K562 (cell line): Measurements from ENCODE around the gene KCNC3. TPM values are rescaled to one million over a fixed set of nuclear protein-coding genes. Genes with fewer than 3 reads are reported as not detected.

Experiments used
- ARNT ChIP-seq, 2 experiments: fragments of 450-650 bp; IDR thresholded peaks; 2 replicates each; pipeline ENCODE4 v1.6.1; 2016; ENCODE audit warnings: mild to moderate bottlenecking in 1 of 2
- CBX3 ChIP-seq, 2 experiments: IDR thresholded peaks; 1 replicate in 1 of 2; 2 replicates in 1 of 2; pipeline ENCODE4 v1.6.1; 2012; ENCODE audit warnings: inconsistent platforms in 2 of 2, low read length in 2 of 2, borderline replicate concordance in 1 of 2, control low read depth in 1 of 2
- HDAC6 ChIP-seq: IDR thresholded peaks from 2 replicates; pipeline ENCODE4 v1.6.1; 2012; ENCODE audit warnings: low read depth, mild to moderate bottlenecking, control low read depth, inconsistent platforms, low read length, moderate library complexity
- MCM7 ChIP-seq, 2 experiments: fragments of 450-650 bp; IDR thresholded peaks; 2 replicates each; pipeline ENCODE4 v1.6.1; 2016 to 2018
- NRF1 ChIP-seq, 2 experiments: fragments of 450-650 bp; IDR thresholded peaks in 1 of 2; conservative IDR thresholded peaks in 1 of 2; 2 replicates each; pipeline ENCODE4 v1.6.1; 2014; ENCODE audit warnings: mild to moderate bottlenecking in 2 of 2
- SIN3B ChIP-seq: fragments of 450-650 bp; IDR thresholded peaks from 2 replicates; pipeline ENCODE4 v1.6.1; 2017; ENCODE audit warnings: low read depth, mild to moderate bottlenecking, moderate library complexity
- polyA plus RNA-seq, 8 experiments: library from polyadenylated mRNA; depleted of rRNA in 4 of 8; stranded (reverse) in 5 of 8; unstranded in 3 of 8; fragments of >200 nt; fragmentation: Nextera tagmentation in 2 of 8; fragmentation: Illumina TruSeq in 1 of 8; extraction: Ambion mirVana in 2 of 8; extraction: Trizol in 1 of 8; gene quantifications; 2 replicates each; pipeline versions ENCODE4 v1.2.1 to v1.2.3, GENCODE V29; 2011 to 2014; ENCODE audit warnings: inconsistent platforms in 1 of 8, missing spikeins in 1 of 8
- total RNA-seq, 7 experiments: library from RNA; depleted of rRNA in 6 of 7; stranded (reverse); fragments of >200 nt in 6 of 7; fragmentation: Illumina TruSeq in 2 of 7; extraction: Trizol in 2 of 7; gene quantifications; 2 replicates each; pipeline versions ENCODE4 v1.2.1 to v1.2.3, GENCODE V29; 2011 to 2021; ENCODE audit warnings: low replicate concordance in 1 of 7
- TF ChIP-seq, protein P1 (sequence below), 2 experiments: fragments of 450-650 bp; IDR thresholded peaks; 2 replicates each; pipeline ENCODE4 v1.6.1; 2018; ENCODE audit warnings: mild to moderate bottlenecking in 2 of 2, low read depth in 1 of 2; ENCODE audit not compliant: partially characterized antibody in 2 of 2
- TF ChIP-seq, protein P2 (sequence below): fragments of 450-650 bp; conservative IDR thresholded peaks from 2 replicates; pipeline ENCODE4 v1.6.1; 2016; ENCODE audit warnings: missing genetic modification characterization, low read depth, mild to moderate bottlenecking, missing compliant biosample characterization, moderate library complexity
- TF ChIP-seq, protein P3 (sequence below), 3 experiments: fragments of 200-800 bp in 1 of 3; sonication (Bioruptor generic) in 1 of 3; sonication (generic) in 1 of 3; formaldehyde crosslinking in 1 of 3; IDR thresholded peaks; 2 replicates each; pipeline versions ENCODE4 v1.6.1 to v1.8.0; 2016 to 2022; ENCODE audit warnings: mild to moderate bottlenecking in 2 of 3, missing compliant biosample characterization in 2 of 3, missing genetic modification characterization in 2 of 3, missing genetic modification reagents in 1 of 3
- TF ChIP-seq, protein P4 (sequence below): fragments of 450-650 bp; formaldehyde crosslinking; IDR thresholded peaks from 2 replicates; pipeline ENCODE4 v1.4.0; 2020; ENCODE audit warnings: mild to moderate bottlenecking, moderate library complexity
- TF ChIP-seq, protein P5 (sequence below), 2 experiments: fragments of 450-650 bp; conservative IDR thresholded peaks; 2 replicates each; pipeline ENCODE4 v1.6.1; 2017; ENCODE audit warnings: mild to moderate bottlenecking in 2 of 2, moderate library complexity in 2 of 2

The KCNC3 gene
- total and polyA plus RNA-seq, 9 of the 15 experiments (the other 6 are each of a cell fraction or from before 2014, with no cell fraction given) = 0.03 to 26.2 (median 2.0) TPM

DNA sequence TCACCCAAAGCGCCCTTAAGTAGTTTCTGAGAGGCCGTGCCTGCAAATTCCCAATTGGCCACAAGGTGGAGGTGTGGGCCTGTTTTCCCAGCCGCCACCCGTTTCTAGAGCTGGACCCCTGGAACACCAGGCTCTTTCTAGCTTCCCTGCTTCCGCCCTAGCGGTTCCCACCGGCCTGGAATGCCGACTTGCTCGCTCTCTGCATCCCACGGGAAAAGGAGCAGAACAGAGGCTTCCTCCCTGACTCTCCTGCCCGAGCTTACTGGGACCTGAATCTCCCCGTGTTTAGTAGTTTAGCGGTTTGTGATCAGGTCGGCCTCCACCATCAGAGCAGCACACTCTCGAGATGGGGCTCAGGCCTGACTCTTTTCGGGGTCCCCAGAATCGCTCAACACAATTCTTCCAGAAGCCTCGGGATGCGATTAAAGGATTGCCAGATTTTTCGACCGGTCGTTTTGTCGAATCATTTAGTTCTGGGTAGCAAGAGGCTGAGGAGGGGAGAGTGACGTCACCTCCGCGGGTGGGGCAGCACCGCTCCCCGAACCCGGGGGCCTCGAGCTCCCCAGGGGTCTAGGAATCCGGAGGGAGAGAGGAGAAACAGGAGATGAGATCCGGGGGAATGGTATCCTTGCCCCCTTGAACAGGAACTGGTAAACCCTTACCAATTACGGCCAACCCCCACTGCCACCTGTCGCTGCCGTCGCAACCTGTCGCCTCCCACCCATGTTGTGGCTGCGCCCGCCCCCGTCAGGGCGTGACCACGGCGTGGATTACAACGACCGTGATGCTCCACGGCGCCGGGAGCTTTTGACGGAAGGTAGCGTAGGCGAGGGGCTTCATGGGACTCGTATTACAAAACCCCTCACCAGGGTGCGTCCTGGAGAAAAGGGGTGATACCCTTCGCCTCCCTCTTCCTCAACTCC, 28.3 kb upstream of the KCNC3 start (continued):
- TF ChIP-seq, protein P1, sequence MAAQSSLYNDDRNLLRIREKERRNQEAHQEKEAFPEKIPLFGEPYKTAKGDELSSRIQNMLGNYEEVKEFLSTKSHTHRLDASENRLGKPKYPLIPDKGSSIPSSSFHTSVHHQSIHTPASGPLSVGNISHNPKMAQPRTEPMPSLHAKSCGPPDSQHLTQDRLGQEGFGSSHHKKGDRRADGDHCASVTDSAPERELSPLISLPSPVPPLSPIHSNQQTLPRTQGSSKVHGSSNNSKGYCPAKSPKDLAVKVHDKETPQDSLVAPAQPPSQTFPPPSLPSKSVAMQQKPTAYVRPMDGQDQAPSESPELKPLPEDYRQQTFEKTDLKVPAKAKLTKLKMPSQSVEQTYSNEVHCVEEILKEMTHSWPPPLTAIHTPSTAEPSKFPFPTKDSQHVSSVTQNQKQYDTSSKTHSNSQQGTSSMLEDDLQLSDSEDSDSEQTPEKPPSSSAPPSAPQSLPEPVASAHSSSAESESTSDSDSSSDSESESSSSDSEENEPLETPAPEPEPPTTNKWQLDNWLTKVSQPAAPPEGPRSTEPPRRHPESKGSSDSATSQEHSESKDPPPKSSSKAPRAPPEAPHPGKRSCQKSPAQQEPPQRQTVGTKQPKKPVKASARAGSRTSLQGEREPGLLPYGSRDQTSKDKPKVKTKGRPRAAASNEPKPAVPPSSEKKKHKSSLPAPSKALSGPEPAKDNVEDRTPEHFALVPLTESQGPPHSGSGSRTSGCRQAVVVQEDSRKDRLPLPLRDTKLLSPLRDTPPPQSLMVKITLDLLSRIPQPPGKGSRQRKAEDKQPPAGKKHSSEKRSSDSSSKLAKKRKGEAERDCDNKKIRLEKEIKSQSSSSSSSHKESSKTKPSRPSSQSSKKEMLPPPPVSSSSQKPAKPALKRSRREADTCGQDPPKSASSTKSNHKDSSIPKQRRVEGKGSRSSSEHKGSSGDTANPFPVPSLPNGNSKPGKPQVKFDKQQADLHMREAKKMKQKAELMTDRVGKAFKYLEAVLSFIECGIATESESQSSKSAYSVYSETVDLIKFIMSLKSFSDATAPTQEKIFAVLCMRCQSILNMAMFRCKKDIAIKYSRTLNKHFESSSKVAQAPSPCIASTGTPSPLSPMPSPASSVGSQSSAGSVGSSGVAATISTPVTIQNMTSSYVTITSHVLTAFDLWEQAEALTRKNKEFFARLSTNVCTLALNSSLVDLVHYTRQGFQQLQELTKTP (IDR thresholded peaks at IDR 0.05; ENCODE audit: low read depth in 1 of 2, partially characterized antibody in 2 of 2) = peak in 1 of 2 experiments; percentile 82
- TF ChIP-seq, protein P2, sequence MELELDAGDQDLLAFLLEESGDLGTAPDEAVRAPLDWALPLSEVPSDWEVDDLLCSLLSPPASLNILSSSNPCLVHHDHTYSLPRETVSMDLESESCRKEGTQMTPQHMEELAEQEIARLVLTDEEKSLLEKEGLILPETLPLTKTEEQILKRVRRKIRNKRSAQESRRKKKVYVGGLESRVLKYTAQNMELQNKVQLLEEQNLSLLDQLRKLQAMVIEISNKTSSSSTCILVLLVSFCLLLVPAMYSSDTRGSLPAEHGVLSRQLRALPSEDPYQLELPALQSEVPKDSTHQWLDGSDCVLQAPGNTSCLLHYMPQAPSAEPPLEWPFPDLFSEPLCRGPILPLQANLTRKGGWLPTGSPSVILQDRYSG (tag) = peak; percentile 63
- TF ChIP-seq, protein P3, sequence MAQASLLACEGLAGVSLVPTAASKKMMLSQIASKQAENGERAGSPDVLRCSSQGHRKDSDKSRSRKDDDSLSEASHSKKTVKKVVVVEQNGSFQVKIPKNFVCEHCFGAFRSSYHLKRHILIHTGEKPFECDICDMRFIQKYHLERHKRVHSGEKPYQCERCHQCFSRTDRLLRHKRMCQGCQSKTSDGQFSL (CRISPR knock-in tag; IDR thresholded peaks at IDR 0.05) = 0 out of 2 replicates have a peak, but pooled peaks have one; percentile 16
- TF ChIP-seq, protein P3 (tag; IDR thresholded peaks at IDR 0.05) = no peak
- peak in 1 of 2 experiments; percentile 60; a peak in 1 of 3 replicates for TF ChIP-seq CBX3 (IDR thresholded peaks at IDR 0.05; ENCODE audit: borderline replicate concordance in 1 of 2, low read length in 2 of 2)
- TF ChIP-seq, protein P4, sequence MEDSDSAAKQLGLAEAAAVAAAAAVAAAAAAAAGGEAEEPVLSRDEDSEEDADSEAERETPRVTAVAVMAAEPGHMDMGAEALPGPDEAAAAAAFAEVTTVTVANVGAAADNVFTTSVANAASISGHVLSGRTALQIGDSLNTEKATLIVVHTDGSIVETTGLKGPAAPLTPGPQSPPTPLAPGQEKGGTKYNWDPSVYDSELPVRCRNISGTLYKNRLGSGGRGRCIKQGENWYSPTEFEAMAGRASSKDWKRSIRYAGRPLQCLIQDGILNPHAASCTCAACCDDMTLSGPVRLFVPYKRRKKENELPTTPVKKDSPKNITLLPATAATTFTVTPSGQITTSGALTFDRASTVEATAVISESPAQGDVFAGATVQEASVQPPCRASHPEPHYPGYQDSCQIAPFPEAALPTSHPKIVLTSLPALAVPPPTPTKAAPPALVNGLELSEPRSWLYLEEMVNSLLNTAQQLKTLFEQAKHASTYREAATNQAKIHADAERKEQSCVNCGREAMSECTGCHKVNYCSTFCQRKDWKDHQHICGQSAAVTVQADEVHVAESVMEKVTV = peak; percentile 66
- no peak for TF ChIP-seq HDAC6
- TF ChIP-seq ARNT (IDR thresholded peaks at IDR 0.05) = peak in 1 of 2 experiments; percentile 77; a peak in 2 of 4 replicates
- TF ChIP-seq, protein P5, sequence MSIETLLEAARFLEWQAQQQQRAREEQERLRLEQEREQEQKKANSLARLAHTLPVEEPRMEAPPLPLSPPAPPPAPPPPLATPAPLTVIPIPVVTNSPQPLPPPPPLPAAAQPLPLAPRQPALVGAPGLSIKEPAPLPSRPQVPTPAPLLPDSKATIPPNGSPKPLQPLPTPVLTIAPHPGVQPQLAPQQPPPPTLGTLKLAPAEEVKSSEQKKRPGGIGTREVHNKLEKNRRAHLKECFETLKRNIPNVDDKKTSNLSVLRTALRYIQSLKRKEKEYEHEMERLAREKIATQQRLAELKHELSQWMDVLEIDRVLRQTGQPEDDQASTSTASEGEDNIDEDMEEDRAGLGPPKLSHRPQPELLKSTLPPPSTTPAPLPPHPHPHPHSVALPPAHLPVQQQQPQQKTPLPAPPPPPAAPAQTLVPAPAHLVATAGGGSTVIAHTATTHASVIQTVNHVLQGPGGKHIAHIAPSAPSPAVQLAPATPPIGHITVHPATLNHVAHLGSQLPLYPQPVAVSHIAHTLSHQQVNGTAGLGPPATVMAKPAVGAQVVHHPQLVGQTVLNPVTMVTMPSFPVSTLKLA (conservative IDR thresholded peaks at IDR 0.05) = peak; percentile 80 to 87
- TF ChIP-seq NRF1 (conservative IDR thresholded peaks at IDR 0.05 in 1 of 2, IDR thresholded peaks at IDR 0.05 in 1 of 2) = no peak
- peak; percentile 53; the same call in 1 of the 2 replicates for TF ChIP-seq SIN3B
- no peak for TF ChIP-seq MCM7 (IDR thresholded peaks at IDR 0.05)
